Chondrocyte (in vitro differentiated cells): ENCODE results near the gene CBX6. TPM values are rescaled to one million over a fixed set of nuclear protein-coding genes. Genes with fewer than 3 reads are reported as not detected.
"Not testable (repeated sequence)": the region's sequence is repeated elsewhere in the genome, so short reads cannot be mapped to it uniquely, and the experiment has no call there.

Experiments
- DNase-seq: peaks from one replicate; pipeline ENCODE4 v3.0.0; 2021; ENCODE audit warnings: mixed read lengths, low spot score
- H3K27ac Mint-ChIP-seq: one replicate; pipeline ENCODE4 v1.8.0; 2021; ENCODE audit warnings: mild to moderate bottlenecking, moderate library complexity, mixed read lengths; ENCODE audit not compliant: unreplicated experiment
- H3K27me3 Mint-ChIP-seq: 2 replicates; pipeline ENCODE4 v1.8.0; 2021; ENCODE audit warnings: low read depth, mixed read lengths
- H3K36me3 Mint-ChIP-seq: 2 replicates; pipeline ENCODE4 v1.8.0; 2021; ENCODE audit warnings: low read depth, mixed read lengths
- H3K4me1 Mint-ChIP-seq: 2 replicates; pipeline ENCODE4 v1.8.0; 2021; ENCODE audit warnings: low read depth, mild to moderate bottlenecking, mixed read lengths
- H3K4me3 Mint-ChIP-seq: one replicate; pipeline ENCODE4 v1.8.0; 2021; ENCODE audit warnings: mild to moderate bottlenecking, moderate library complexity, mixed read lengths; ENCODE audit not compliant: unreplicated experiment
- H3K9me3 Mint-ChIP-seq: 2 replicates; pipeline ENCODE4 v1.8.0; 2021; ENCODE audit warnings: low read depth, mixed read lengths
- total RNA-seq: library from RNA; stranded (reverse); gene quantifications from 3 replicates; pipeline ENCODE4 v1.2.1, GENCODE V29; 2021
- TF ChIP-seq, protein P1 (sequence below): fragments of 200-600 bp; sonication (generic); IDR thresholded peaks from 2 replicates; pipeline ENCODE4 v1.5.0; 2021; ENCODE audit warnings: antibody characterized with exemption, mild to moderate bottlenecking, moderate library complexity

CBX6 gene
- total RNA-seq, 1 donor from 2014 or later: 80.1 TPM

- TF ChIP-seq, protein P1, sequence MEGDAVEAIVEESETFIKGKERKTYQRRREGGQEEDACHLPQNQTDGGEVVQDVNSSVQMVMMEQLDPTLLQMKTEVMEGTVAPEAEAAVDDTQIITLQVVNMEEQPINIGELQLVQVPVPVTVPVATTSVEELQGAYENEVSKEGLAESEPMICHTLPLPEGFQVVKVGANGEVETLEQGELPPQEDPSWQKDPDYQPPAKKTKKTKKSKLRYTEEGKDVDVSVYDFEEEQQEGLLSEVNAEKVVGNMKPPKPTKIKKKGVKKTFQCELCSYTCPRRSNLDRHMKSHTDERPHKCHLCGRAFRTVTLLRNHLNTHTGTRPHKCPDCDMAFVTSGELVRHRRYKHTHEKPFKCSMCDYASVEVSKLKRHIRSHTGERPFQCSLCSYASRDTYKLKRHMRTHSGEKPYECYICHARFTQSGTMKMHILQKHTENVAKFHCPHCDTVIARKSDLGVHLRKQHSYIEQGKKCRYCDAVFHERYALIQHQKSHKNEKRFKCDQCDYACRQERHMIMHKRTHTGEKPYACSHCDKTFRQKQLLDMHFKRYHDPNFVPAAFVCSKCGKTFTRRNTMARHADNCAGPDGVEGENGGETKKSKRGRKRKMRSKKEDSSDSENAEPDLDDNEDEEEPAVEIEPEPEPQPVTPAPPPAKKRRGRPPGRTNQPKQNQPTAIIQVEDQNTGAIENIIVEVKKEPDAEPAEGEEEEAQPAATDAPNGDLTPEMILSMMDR: no peak
- Mint-ChIP-seq H3K4me1 (peaks cover 3% of the 10 kb centered on the region), H3K27ac (no peak overlapping the region), H3K4me3 (no peak overlapping the region), H3K36me3 (peaks cover 1% of the 10 kb centered on the region), H3K9me3 (no peaks in the 10 kb centered on the region), H3K27me3 (peaks cover 2% of the 10 kb centered on the region)
- DNase-seq: no peak
Measured at GRCh38 chr22:38860283-38861169, 11.5 kb downstream of the CBX6 start.

DNA sequence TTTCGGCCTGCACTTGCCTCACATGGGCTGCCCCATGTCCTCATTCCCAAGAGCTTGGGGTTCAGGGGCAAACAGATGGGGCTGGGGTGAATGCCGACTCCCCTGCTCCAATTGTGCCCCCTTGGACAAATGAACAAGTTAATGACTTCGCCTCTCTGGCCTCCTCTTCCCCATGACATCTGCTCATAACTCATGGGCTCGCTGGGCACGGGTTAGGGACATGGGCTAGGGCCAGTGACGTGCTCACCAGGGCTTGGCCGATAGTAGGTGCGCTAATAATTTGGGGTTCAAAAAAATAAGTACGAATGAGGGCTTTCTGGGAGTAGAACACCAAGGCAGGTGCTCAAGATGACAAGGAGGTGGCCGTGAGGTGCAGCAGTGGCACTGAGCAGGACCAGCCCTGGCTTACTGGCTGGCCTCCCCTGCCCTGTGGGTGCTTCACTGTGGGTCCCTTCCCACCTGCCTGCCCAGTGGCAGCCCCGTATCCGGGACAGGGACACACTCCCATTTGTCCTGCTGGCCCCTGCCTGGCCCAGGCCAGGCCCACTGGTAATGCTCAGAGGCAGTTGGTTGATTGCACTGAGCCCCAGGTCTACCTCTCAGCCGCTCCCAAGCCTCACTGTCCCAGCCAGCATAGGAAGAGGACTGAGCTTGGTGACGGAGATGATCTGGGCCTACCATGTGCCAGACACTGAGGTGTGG is 12.3 kb downstream of the CBX6 start:
- no peak for DNase-seq
- H3K27ac Mint-ChIP-seq: no peak overlapping the region
- H3K9me3 Mint-ChIP-seq: no peaks in the 10 kb centered on the region
- H3K4me1 Mint-ChIP-seq: peaks cover 3% of the 10 kb centered on the region
- H3K36me3 Mint-ChIP-seq: peaks cover 1% of the 10 kb centered on the region
- TF ChIP-seq, protein P1: no peak
- H3K4me3 Mint-ChIP-seq: no peak overlapping the region
- peaks cover 2% of the 10 kb centered on the region for H3K27me3 Mint-ChIP-seq

GRCh38 chr22:38858492-38858891 is 13.5 kb downstream of the CBX6 start:
- peaks cover 2% of the 10 kb centered on the region for H3K27me3 Mint-ChIP-seq
- H3K36me3 Mint-ChIP-seq: no peaks in the 10 kb centered on the region
- no peak overlapping the region for H3K27ac Mint-ChIP-seq
- H3K9me3 Mint-ChIP-seq: no peaks in the 10 kb centered on the region
- H3K4me3 Mint-ChIP-seq: no peak overlapping the region
- no peak for DNase-seq
- TF ChIP-seq, protein P1: no peak
- peaks cover 3% of the 10 kb centered on the region for H3K4me1 Mint-ChIP-seq

DNA sequence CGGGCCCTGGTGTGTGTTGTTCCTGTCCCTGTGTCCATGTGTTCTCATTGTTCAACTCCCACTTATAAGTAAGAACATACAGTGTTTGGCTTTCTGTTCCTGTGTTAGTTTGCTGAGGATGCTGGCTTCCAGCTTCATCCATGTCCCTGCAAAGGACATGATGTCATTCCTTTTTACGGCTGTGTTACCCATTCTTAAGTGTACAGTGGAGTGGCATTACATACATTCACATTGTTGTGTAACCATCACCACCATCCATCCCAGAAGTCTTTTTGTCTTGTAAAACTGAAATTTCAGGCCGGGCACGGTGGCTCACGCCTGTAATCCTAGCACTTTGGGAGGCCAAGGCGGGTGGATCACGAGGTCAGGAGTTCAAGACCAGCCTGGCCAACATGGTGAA is 17.5 kb downstream of the CBX6 start:
- not testable (repeated sequence) for H3K4me1 Mint-ChIP-seq, H3K9me3 Mint-ChIP-seq, DNase-seq, H3K36me3 Mint-ChIP-seq, H3K27me3 Mint-ChIP-seq, H3K4me3 Mint-ChIP-seq, H3K27ac Mint-ChIP-seq

- H3K27ac Mint-ChIP-seq, H3K36me3 Mint-ChIP-seq, H3K9me3 Mint-ChIP-seq, H3K27me3 Mint-ChIP-seq, DNase-seq, H3K4me3 Mint-ChIP-seq, H3K4me1 Mint-ChIP-seq: not testable (repeated sequence)
Measured at GRCh38 chr22:38853883-38854282, 18.1 kb downstream of the CBX6 start.

GRCh38 chr22:38853196-38853651 is 18.8 kb downstream of the CBX6 start:
- Mint-ChIP-seq H3K27me3 (peaks cover 10% of the 10 kb centered on the region), H3K4me1 (peaks cover 7% of the 10 kb centered on the region), H3K36me3 (no peaks in the 10 kb centered on the region), H3K27ac (no peak overlapping the region), H3K9me3 (no peaks in the 10 kb centered on the region), H3K4me3 (no peak overlapping the region)
- no peak for DNase-seq
- TF ChIP-seq, protein P1: no peak
